B cell (primary cell): ENCODE results near the gene RARS2. TPM values are rescaled to one million over a fixed set of nuclear protein-coding genes. Genes with fewer than 3 reads are reported as not detected.

ENCODE experiments used
- ATAC-seq: fragments of 200-7000 bp; cut with Tn5 transposase; one replicate; pipeline ENCODE4 v1.10.0; 2021; ENCODE audit warnings: low read depth, mild to moderate bottlenecking, moderate number of reproducible peaks, moderate library complexity
- CTCF ChIA-PET: fragments of 350-600 bp; sonication (Branson Sonifier 250); formaldehyde crosslinking; loops from one replicate; lab custom pipeline; 2021; ENCODE audit warnings: antibody characterized with exemption, inconsistent platforms; lab: Charles Lee
- POLR2A ChIA-PET: fragments of 350-600 bp; sonication (Branson Sonifier 250); formaldehyde crosslinking; loops from one replicate; lab custom pipeline; 2021; ENCODE audit warnings: antibody characterized with exemption; lab: Charles Lee
- DNase-seq: peaks from one replicate; pipeline ENCODE4 v3.0.0; 2013
- H2AFZ ChIP-seq: 2 replicates; pipeline ENCODE4 v1.6.1; 2012; ENCODE audit warnings: mild to moderate bottlenecking, low read depth, low read length; ENCODE audit not compliant: insufficient read depth, poor library complexity, severe bottlenecking
- H3K27ac ChIP-seq, 2 donors: 1 replicate in 1 of 2; 2 replicates in 1 of 2; pipeline ENCODE4 v1.5.1; 2012 to 2013; ENCODE audit warnings: low read length in 2 of 2, mild to moderate bottlenecking in 2 of 2, moderate library complexity in 1 of 2
- H3K27me3 ChIP-seq, 4 experiments: fragments of 200-600 bp in 1 of 4; sonication (generic) in 1 of 4; replicated peaks in 1 of 4; 1 replicate in 2 of 4; 2 replicates in 2 of 4; pipeline versions ENCODE4 v1.6.1 to v1.7.0; 2013 to 2016; ENCODE audit warnings: low read length in 3 of 4, mild to moderate bottlenecking in 2 of 4, mixed read lengths in 1 of 4, moderate library complexity in 1 of 4; ENCODE audit not compliant: insufficient read depth in 4 of 4, control insufficient read depth in 3 of 4; ENCODE audit errors: control extremely low read depth in 1 of 4
- H3K36me3 ChIP-seq, 2 experiments: replicated peaks in 1 of 2; 1 replicate in 1 of 2; 2 replicates in 1 of 2; pipeline versions ENCODE4 v1.6.1 to v1.7.1; 2013; ENCODE audit warnings: low read length in 1 of 2; ENCODE audit not compliant: insufficient read depth in 2 of 2, control insufficient read depth in 1 of 2; ENCODE audit errors: control extremely low read depth in 1 of 2, extremely low read depth in 1 of 2
- H3K4me1 ChIP-seq, 2 donors: fragments of 200-600 bp in 1 of 2; sonication (generic) in 1 of 2; 1 replicate in 1 of 2; 2 replicates in 1 of 2; pipeline versions ENCODE4 v1.5.1 to v1.6.1; 2013 to 2017; ENCODE audit warnings: low read length in 2 of 2; ENCODE audit not compliant: control insufficient read depth in 2 of 2, insufficient read depth in 2 of 2
- H3K4me2 ChIP-seq: replicated peaks from 2 replicates; pipeline ENCODE3; 2012; ENCODE audit warnings: mild to moderate bottlenecking, low read depth, low read length; ENCODE audit not compliant: poor library complexity, severe bottlenecking
- H3K4me3 ChIP-seq, 5 experiments: fragments of 200-600 bp in 1 of 5; sonication (generic) in 1 of 5; 1 replicate in 3 of 5; 2 replicates in 2 of 5; pipeline versions ENCODE4 v1.5.1 to v1.7.0; 2011 to 2016; ENCODE audit warnings: low read length in 4 of 5, mild to moderate bottlenecking in 4 of 5, low read depth in 2 of 5, control low read depth in 1 of 5, moderate library complexity in 1 of 5; ENCODE audit not compliant: insufficient read depth in 1 of 5; ENCODE audit errors: control extremely low read depth in 1 of 5, extremely low read depth in 1 of 5
- H3K79me2 ChIP-seq: fragments of 200-600 bp; sonication (generic); one replicate; pipeline ENCODE4 v1.6.0; 2016; ENCODE audit warnings: low read length; ENCODE audit not compliant: control insufficient read depth, insufficient read depth
- H3K9ac ChIP-seq: fragments of 200-600 bp; sonication (generic); 2 replicates; pipeline ENCODE4 v1.6.1; 2017; ENCODE audit warnings: mild to moderate bottlenecking, low read length, moderate library complexity
- H3K9me3 ChIP-seq, 3 donors: one replicate each; pipeline versions ENCODE4 v1.6.1 to v1.7.1; 2013; ENCODE audit warnings: low read length in 2 of 3; ENCODE audit not compliant: control insufficient read depth in 2 of 3, insufficient read depth in 1 of 3; ENCODE audit errors: control extremely low read depth in 1 of 3
- H4K20me1 ChIP-seq: 2 replicates; pipeline ENCODE4 v1.6.0; 2012; ENCODE audit warnings: mild to moderate bottlenecking, low read length; ENCODE audit not compliant: insufficient read depth, control insufficient read depth, poor library complexity, severe bottlenecking
- H3K27ac Mint-ChIP-seq: one replicate; pipeline ENCODE4 v1.8.0; 2021; ENCODE audit warnings: mixed read lengths
- H3K27me3 Mint-ChIP-seq: one replicate; pipeline ENCODE4 v1.8.0; 2021; ENCODE audit warnings: mixed read lengths
- H3K4me1 Mint-ChIP-seq: one replicate; pipeline ENCODE4 v1.8.0; 2021; ENCODE audit warnings: mixed read lengths
- H3K4me3 Mint-ChIP-seq: one replicate; pipeline ENCODE4 v1.8.0; 2021; ENCODE audit warnings: mixed read lengths
- H3K9me3 Mint-ChIP-seq: one replicate; pipeline ENCODE4 v1.8.0; 2022; ENCODE audit warnings: mixed read lengths; ENCODE audit not compliant: insufficient read depth
- EZH2 ChIP-seq: IDR thresholded peaks from 2 replicates; pipeline ENCODE4 v1.6.1; 2012; ENCODE audit warnings: borderline replicate concordance, low read depth, mild to moderate bottlenecking, moderate library complexity, low read length; ENCODE audit not compliant: insufficient read depth, poor library complexity, severe bottlenecking
- WGBS: methylation state at CpG from one replicate; pipeline ENCODE4 v1.1.5; 2013; ENCODE audit warnings: missing lambda C conversion rate; ENCODE audit not compliant: insufficient coverage; 5-methylcytosine and 5-hydroxymethylcytosine counted together
- intact Hi-C: fragments of 100-400 bp; cut with micrococcal nuclease; formaldehyde crosslinking; loops from one replicate; pipeline ENCODE4 v1.10.0; 2022
- polyA plus RNA-seq: library from polyadenylated mRNA; depleted of rRNA; stranded (reverse); fragments of >200 nt; gene quantifications from 2 replicates; pipeline ENCODE4 v1.2.3, GENCODE V29; 2012
- total RNA-seq, 2 donors: library from RNA; stranded (reverse); fragments of 120-200 nt in 1 of 2; gene quantifications; 1 replicate in 1 of 2; 2 replicates in 1 of 2; pipeline versions ENCODE4 v1.2.3 to v1.2.4, GENCODE V29; 2013 to 2022
- TF ChIP-seq, protein P1 (sequence below): fragments of 200-600 bp; IDR thresholded peaks from one replicate; pipeline ENCODE4 v1.8.0; 2022; ENCODE audit warnings: antibody characterized with exemption, mild to moderate bottlenecking

RARS2 gene
- total and polyA plus RNA-seq, 2 donors (not counting 1 experiment from before 2014, with no cell fraction given): 7.1 to 38.7 TPM

- Histone ChIP-seq H3K4me1 (no peaks in the 10 kb centered on the region), H3K9me3 (no peaks in the 10 kb centered on the region), H3K36me3 (peaks cover 4 to 25% of the 10 kb centered on the region in 2 experiments), H3K4me3 (no peak overlapping the region), H3K4me2 (no peak overlapping the region), H3K27me3 (no peaks in the 10 kb centered on the region), H3K27ac (no peak overlapping the region), H3K9ac (no peak overlapping the region), H4K20me1 (no peaks in the 10 kb centered on the region), H3K79me2 (no peaks in the 10 kb centered on the region), H2AFZ (no peak overlapping the region)
- intact Hi-C loops: no loop called here
- TF ChIP-seq EZH2: no peak
- TF ChIP-seq, protein P1, sequence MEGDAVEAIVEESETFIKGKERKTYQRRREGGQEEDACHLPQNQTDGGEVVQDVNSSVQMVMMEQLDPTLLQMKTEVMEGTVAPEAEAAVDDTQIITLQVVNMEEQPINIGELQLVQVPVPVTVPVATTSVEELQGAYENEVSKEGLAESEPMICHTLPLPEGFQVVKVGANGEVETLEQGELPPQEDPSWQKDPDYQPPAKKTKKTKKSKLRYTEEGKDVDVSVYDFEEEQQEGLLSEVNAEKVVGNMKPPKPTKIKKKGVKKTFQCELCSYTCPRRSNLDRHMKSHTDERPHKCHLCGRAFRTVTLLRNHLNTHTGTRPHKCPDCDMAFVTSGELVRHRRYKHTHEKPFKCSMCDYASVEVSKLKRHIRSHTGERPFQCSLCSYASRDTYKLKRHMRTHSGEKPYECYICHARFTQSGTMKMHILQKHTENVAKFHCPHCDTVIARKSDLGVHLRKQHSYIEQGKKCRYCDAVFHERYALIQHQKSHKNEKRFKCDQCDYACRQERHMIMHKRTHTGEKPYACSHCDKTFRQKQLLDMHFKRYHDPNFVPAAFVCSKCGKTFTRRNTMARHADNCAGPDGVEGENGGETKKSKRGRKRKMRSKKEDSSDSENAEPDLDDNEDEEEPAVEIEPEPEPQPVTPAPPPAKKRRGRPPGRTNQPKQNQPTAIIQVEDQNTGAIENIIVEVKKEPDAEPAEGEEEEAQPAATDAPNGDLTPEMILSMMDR: no peak
- H3K9me3 Mint-ChIP-seq: no peaks in the 10 kb centered on the region
- no peak overlapping the region for H3K4me3 Mint-ChIP-seq
- no peak overlapping the region for H3K27ac Mint-ChIP-seq
- no peak for DNase-seq
- no peaks in the 10 kb centered on the region for H3K27me3 Mint-ChIP-seq
- whole genome bisulfite sequencing: no CpG with 5 or more reads among the region's 3 CpGs
- no peaks in the 10 kb centered on the region for H3K4me1 Mint-ChIP-seq
- POLR2A ChIA-PET: no interaction called here
- ATAC-seq: no peak
- CTCF ChIA-PET: no interaction called here
Measured at GRCh38 chr6:87608802-87609201, 19.0 kb upstream of the RARS2 start.

DNA sequence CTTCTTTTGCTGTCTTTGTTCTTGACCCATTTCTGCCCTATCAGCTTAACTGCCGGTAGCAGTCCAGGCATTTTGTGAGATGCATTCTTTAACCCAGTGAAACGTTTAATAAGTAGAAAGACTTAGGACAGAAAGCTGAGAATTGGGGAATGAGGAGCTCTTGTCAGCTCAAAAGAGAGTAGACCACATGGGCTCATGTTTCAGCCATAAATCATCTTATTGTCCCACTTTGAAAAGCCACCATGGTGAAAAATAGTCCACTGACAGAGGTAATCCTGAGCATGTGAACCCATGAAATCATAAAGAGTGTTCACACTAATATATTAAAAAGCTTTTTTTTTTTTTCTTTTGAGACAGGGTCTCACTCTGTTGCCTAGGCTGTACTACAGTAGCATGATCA is 16.4 kb upstream of the RARS2 start:
- H3K4me3 Mint-ChIP-seq: no peak overlapping the region
- Histone ChIP-seq H3K4me1 (no peaks in the 10 kb centered on the region), H3K36me3 (peaks cover 2 to 17% of the 10 kb centered on the region in 2 experiments), H3K4me2 (no peak overlapping the region), H3K9ac (no peak overlapping the region), H3K4me3 (no peak overlapping the region), H4K20me1 (no peaks in the 10 kb centered on the region), H3K27me3 (no peaks in the 10 kb centered on the region), H3K9me3 (no peaks in the 10 kb centered on the region), H3K79me2 (no peaks in the 10 kb centered on the region), H2AFZ (no peak overlapping the region), H3K27ac (no peak overlapping the region)
- ATAC-seq (no peak), DNase-seq (no peak)
- intact Hi-C loops: no loop called here
- no peak overlapping the region for H3K27ac Mint-ChIP-seq
- no peaks in the 10 kb centered on the region for H3K9me3 Mint-ChIP-seq
- H3K27me3 Mint-ChIP-seq: no peaks in the 10 kb centered on the region
- POLR2A ChIA-PET: no interaction called here
- 100% methylated on average over 1 of the region's 2 CpGs for WGBS
- TF ChIP-seq EZH2: no peak
- CTCF ChIA-PET: interaction anchor here (0.8 to 1.2 kb wide), 2 partner anchors 21 to 22 kb away, joined by 3 read pairs; no protein-coding TSS in a partner anchor
- no peaks in the 10 kb centered on the region for H3K4me1 Mint-ChIP-seq
